Islet of Langerhans (tissue), 1 donor: Measurements from ENCODE around the gene RPS2.
"Not testable (repeated sequence)": the region's sequence is repeated elsewhere in the genome, so short reads cannot be mapped to it uniquely, and the experiment has no call there.

ENCODE experiments used
- FAIRE-seq: peaks from one replicate; lab custom pipeline; 2011; peaks lifted over from hg19 to GRCh38; lab: Jason Lieb, UNC

The RPS2 gene

GRCh38 chr16:1962161-1963153, 2.2 kb downstream of the RPS2 start:
- not testable (repeated sequence) for FAIRE-seq

DNA sequence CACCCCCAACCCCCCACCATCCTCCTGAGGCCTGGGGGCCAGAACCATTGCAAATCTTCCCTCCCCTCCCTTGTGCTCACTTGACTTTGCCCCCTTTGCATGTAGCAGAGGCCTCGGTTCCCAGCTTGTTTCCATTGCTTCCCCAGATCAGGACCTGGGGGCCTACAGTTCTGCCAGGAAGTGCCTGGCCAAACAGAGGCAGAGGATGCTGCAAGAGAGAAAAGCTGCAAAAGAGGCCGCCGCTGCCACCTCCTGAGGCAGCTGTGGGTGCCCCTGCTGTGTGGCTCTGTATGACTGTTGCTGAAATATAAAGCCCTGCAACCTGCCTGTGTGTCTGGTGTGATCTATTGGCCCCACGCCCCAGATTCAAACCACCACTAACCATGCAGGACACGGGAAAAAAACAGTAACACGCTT, 3.0 kb downstream of the RPS2 start:
- no peak for FAIRE-seq

- FAIRE-seq: no peak
Measured at GRCh38 chr16:1960665-1961630, 3.7 kb downstream of the RPS2 start.

- no peak for FAIRE-seq
Measured at GRCh38 chr16:1959269-1960039, 5.2 kb downstream of the RPS2 start, which contains the start of gene NDUFB10. TSS of gene NDUFB10 (plus strand) at chr16:1959538. CDS start at chr16:1959625, 87 bp downstream.

GRCh38 chr16:1958715-1959268, 5.8 kb downstream of the RPS2 start:
- no peak for FAIRE-seq

DNA sequence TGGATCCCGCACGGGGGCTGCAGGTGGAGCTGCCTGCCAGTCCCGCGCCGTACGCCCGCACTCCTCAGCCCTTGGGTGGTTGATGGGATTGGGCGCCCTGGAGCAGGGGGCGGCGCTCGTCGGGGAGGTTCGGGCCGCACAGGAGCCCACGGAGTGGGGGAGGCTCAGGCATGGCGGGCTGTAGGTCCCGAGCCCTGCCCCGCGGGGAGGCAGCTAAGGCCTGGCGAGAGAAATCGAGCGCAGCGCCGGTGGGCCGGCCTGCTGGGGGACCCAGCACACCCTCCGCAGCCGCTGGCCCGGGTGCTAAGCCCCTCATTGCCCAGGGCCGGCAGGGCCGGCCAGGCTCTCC, 6.5 kb downstream of the RPS2 start:
- FAIRE-seq: not testable (repeated sequence)

- not testable (repeated sequence) for FAIRE-seq
Measured at GRCh38 chr16:1957434-1958142, 7.0 kb downstream of the RPS2 start.

DNA sequence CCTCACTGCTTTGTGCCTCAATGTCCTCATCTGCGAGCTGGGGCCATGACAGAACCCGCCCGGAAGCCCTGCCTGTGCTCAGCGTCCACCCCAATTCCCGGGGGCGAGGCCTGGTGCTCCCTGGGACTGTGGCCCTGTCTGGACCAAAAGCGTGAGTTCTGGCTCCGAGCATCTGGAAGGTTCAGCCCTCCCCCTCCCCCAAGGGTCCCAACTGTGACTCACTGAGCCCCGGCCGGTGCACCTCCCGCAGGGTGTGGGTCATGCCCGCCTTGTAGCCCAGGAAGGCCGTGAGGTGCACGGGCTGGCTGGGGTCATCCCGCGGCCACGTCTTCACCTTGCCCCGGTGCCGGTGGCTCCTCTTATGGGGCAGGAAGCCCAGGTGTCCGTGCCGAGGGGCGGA, 10.9 kb downstream of the RPS2 start:
- no peak for FAIRE-seq

GRCh38 chr16:1950559-1950958, 14.1 kb downstream of the RPS2 start:
- no peak for FAIRE-seq

- FAIRE-seq: no peak
Measured at GRCh38 chr16:1950047-1950446, 14.6 kb downstream of the RPS2 start.

DNA sequence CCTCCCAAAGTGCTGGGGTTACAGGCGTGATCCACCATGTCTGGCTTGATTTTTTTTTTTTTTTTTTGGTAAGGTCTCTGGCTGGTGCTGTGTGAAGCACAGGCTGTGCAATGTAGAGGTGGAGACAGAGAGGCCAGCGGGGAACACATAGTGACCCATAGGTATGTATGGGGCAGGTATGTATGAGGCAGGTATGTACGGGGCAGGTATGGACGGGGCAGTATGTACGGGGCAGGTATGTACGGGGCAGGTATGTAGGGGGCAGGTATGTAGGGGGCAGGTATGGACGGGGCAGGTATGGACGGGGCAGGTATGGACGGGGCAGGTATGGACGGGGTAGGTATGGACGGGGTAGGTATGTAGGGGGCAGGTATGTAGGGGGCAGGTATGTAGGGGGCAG, 15.1 kb downstream of the RPS2 start:
- FAIRE-seq: no peak

GRCh38 chr16:1947369-1947670, 17.3 kb downstream of the RPS2 start:
- no peak for FAIRE-seq

DNA sequence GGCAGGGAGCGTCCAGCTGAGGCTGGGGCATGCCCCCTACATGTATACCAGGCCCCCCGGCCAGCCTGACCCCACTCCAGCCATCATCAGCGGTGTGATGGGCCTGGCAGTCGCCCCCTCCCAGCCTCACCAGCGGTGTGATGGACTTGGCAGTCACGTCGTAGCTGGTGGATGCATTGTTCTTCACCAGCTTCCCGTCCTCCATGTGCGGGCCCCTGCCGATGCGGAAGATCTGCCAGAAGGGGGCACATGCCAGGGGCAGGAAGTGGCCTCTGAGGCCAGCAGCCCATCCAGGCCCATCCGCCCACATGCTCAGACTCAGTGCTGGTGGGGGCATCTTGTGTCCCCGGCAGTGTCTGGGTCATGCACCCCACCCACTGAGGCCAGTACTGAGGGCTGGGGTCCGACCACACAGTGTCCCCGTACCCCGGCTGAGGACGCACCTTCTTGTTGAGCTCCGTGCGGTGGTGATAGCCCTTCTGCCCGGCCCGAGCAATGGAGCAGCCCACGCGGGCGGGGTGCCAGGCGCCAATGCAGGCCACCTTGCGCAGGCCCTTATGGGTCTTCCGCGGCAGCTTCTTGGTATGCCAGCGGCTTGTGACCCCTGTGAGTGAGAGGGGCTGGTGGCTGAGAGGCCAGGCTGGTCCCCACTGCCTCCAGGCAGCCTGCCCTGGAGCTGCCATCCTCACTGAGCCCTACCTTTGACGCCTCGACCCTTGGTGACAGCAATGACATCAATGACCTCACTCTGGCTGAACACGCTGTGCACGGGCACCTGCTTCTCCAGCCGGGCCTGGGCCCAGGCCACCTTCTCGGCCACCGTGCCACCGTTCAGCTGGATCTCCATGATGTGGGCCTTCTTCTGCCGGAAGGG, 17.9 kb downstream of the RPS2 start:
- FAIRE-seq: no peak

DNA sequence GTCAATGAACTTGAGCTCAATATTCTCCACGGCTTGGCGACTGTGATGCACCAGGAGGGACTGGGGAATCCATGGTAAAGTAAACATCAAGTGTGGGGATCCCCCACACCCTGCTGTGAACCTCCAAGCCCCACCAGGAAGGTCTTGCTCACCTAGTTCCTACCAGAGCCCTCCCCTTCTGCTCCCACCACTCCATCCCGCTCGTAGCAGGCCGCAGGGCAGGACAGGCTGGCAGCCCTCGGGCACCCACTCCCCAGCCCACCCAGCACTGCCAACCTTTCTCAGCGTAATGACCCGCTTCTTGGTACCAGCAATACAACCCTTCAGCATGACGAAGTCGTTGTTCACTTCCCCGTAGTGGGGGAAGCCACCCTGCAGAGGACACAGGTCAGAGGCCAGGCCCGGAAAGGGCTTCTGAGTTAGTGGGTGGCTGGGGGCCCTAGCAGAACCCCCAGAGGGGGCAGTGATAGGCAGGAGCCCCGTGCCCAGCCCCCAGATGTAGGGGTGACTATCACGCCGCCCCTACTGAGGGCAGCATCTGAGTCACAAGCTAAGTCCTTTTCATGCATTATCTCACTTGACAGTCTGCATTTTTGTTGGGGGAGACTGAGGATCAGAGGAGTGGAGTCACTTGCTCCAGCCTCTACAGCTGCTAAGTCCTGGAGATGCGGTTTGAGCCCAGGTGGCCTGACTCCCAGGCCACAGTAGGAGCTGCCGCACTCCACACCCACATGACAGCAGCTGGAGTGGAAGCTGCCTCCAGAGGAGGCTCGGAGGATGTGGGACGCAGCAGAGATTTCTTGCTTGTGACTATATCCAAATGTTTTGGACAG, 18.9 kb downstream of the RPS2 start:
- FAIRE-seq: no peak

DNA sequence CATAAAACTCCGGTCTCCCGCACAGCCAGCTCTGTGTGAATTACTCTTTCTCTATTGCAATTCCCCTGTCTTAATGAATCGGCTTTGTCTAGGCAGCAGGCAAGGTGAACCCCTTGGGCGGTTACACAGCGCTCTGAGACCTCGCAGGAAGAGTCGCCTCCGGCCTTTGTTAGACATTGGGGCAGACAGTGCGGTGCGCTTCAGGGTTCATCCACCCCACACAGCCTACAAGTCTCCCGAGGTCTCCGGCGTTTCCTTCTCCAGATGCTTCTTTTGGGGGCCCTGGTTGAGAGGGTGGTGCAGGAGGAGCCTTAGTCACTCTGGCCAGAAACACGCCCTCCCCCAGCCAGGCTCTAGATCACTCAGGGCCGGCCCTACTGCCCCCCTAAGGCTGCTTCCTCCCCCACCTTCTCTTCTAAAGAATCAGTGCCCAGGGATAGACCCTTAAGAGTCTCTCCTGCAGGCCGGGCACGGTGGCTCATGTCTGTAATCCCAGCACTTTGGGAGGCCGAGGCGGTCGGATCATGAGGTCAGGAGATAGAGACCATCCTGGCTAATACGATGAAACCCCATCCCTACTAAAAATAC, 19.9 kb downstream of the RPS2 start:
- FAIRE-seq: no peak

DNA sequence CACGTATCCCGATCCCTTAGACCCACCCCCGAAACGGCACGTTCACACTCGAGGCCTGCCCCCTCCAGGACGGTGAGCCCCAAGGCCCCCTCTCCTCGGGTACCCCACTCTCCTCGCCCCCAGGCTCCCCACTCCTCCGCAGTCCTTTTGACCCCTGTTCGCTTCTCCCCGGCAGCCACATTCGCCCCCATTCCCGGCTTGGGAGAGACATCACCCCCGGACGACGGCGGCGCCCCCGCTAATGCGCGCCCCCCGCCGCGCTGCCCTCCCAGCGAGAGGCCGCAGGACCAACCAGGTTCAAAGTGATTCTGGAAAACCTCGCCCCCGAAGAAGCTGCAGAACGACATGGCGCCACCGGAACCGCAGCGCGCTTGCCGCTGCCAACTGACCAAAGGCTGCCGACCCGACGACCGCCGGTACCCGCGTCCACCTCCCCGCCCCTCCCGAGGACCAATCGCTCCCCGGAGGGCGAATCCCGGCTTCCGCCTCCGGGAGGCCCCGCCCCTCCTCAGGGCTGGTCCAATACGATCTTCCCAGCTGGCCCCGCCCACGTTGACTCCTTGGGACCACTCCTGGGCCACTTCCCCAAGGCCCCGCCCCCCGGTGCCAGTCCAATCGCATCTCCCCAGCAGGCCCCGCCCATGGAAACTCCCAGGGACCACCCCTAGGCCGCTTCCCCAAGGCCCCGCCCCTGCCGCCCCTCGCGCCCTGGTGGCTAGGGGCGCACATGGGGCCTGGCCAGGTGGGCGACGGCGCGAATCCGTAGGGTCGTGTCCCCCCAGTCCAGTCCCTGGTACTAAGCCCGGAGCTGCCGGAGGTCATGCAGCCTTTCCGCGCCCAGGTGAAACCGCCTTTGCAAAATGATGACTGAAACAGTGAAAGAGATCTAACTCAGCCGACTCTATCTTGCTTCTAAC, 21.6 kb downstream of the RPS2 start, which contains the start of gene MSRB1:
Gene MSRB1 (minus strand): TSS at position 390 of the 917 bp plus-strand sequence. CDS start 43 bp downstream, at position 347.
- FAIRE-seq: no peak

DNA sequence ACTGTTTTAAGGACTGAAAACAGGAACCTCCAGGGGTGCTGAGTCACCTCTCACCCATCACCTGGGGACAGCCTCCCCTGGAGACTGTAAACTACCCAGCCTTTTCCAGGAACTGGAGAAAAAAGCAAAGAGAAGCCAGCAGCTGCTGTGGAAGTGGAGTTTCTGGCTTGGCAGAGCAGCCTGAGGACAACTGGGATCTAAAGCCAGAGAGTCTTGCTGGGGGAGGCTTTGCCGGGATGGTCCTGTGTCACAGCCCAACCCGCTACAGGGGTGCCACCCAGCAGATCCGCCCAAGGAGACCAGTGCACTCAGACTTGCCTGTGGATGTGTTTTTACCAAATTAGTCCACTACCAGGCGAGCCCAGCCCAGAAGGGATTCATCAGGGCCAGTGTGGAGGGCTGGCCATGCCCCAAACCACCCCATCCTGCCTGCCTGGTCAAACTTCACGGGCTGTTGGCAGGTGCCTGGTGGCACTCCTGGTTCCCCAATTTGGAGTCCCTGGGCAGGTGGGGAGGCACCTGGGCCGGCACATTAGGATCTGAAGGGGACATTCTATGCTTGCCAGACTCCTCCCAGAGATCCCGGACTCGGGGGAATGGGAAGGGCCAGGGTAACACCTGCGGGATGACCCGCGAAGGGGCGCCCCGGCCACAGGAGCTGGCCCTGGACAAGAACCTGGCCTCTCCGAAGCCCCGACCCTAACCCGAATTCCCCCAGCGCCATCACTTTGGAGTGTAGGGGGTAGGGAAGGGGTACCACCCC, 22.4 kb downstream of the RPS2 start:
- FAIRE-seq: no peak
